B cell (primary cell): ENCODE results near the gene TMC7. TPM values are rescaled to one million over a fixed set of nuclear protein-coding genes. Genes with fewer than 3 reads are reported as not detected.

Experiments used
- ATAC-seq: fragments of 200-7000 bp; cut with Tn5 transposase; one replicate; pipeline ENCODE4 v1.10.0; 2021; ENCODE audit warnings: low read depth, mild to moderate bottlenecking, moderate number of reproducible peaks, moderate library complexity
- CTCF ChIA-PET: fragments of 350-600 bp; sonication (Branson Sonifier 250); formaldehyde crosslinking; loops from one replicate; lab custom pipeline; 2021; ENCODE audit warnings: antibody characterized with exemption, inconsistent platforms; lab: Charles Lee
- POLR2A ChIA-PET: fragments of 350-600 bp; sonication (Branson Sonifier 250); formaldehyde crosslinking; loops from one replicate; lab custom pipeline; 2021; ENCODE audit warnings: antibody characterized with exemption; lab: Charles Lee
- DNase-seq: peaks from one replicate; pipeline ENCODE4 v3.0.0; 2013
- H2AFZ ChIP-seq: 2 replicates; pipeline ENCODE4 v1.6.1; 2012; ENCODE audit warnings: mild to moderate bottlenecking, low read depth, low read length; ENCODE audit not compliant: insufficient read depth, poor library complexity, severe bottlenecking
- H3K27ac ChIP-seq, 2 donors: 1 replicate in 1 of 2; 2 replicates in 1 of 2; pipeline ENCODE4 v1.5.1; 2012 to 2013; ENCODE audit warnings: low read length in 2 of 2, mild to moderate bottlenecking in 2 of 2, moderate library complexity in 1 of 2
- H3K27me3 ChIP-seq, 4 experiments: fragments of 200-600 bp in 1 of 4; sonication (generic) in 1 of 4; replicated peaks in 1 of 4; 1 replicate in 2 of 4; 2 replicates in 2 of 4; pipeline versions ENCODE4 v1.6.1 to v1.7.0; 2013 to 2016; ENCODE audit warnings: low read length in 3 of 4, mild to moderate bottlenecking in 2 of 4, mixed read lengths in 1 of 4, moderate library complexity in 1 of 4; ENCODE audit not compliant: insufficient read depth in 4 of 4, control insufficient read depth in 3 of 4; ENCODE audit errors: control extremely low read depth in 1 of 4
- H3K36me3 ChIP-seq, 2 experiments: replicated peaks in 1 of 2; 1 replicate in 1 of 2; 2 replicates in 1 of 2; pipeline versions ENCODE4 v1.6.1 to v1.7.1; 2013; ENCODE audit warnings: low read length in 1 of 2; ENCODE audit not compliant: insufficient read depth in 2 of 2, control insufficient read depth in 1 of 2; ENCODE audit errors: control extremely low read depth in 1 of 2, extremely low read depth in 1 of 2
- H3K4me1 ChIP-seq, 2 donors: fragments of 200-600 bp in 1 of 2; sonication (generic) in 1 of 2; 1 replicate in 1 of 2; 2 replicates in 1 of 2; pipeline versions ENCODE4 v1.5.1 to v1.6.1; 2013 to 2017; ENCODE audit warnings: low read length in 2 of 2; ENCODE audit not compliant: control insufficient read depth in 2 of 2, insufficient read depth in 2 of 2
- H3K4me2 ChIP-seq: replicated peaks from 2 replicates; pipeline ENCODE3; 2012; ENCODE audit warnings: mild to moderate bottlenecking, low read depth, low read length; ENCODE audit not compliant: poor library complexity, severe bottlenecking
- H3K4me3 ChIP-seq, 5 experiments: fragments of 200-600 bp in 1 of 5; sonication (generic) in 1 of 5; 1 replicate in 3 of 5; 2 replicates in 2 of 5; pipeline versions ENCODE4 v1.5.1 to v1.7.0; 2011 to 2016; ENCODE audit warnings: low read length in 4 of 5, mild to moderate bottlenecking in 4 of 5, low read depth in 2 of 5, control low read depth in 1 of 5, moderate library complexity in 1 of 5; ENCODE audit not compliant: insufficient read depth in 1 of 5; ENCODE audit errors: control extremely low read depth in 1 of 5, extremely low read depth in 1 of 5
- H3K79me2 ChIP-seq: fragments of 200-600 bp; sonication (generic); one replicate; pipeline ENCODE4 v1.6.0; 2016; ENCODE audit warnings: low read length; ENCODE audit not compliant: control insufficient read depth, insufficient read depth
- H3K9ac ChIP-seq: fragments of 200-600 bp; sonication (generic); 2 replicates; pipeline ENCODE4 v1.6.1; 2017; ENCODE audit warnings: mild to moderate bottlenecking, low read length, moderate library complexity
- H3K9me3 ChIP-seq, 3 donors: one replicate each; pipeline versions ENCODE4 v1.6.1 to v1.7.1; 2013; ENCODE audit warnings: low read length in 2 of 3; ENCODE audit not compliant: control insufficient read depth in 2 of 3, insufficient read depth in 1 of 3; ENCODE audit errors: control extremely low read depth in 1 of 3
- H4K20me1 ChIP-seq: 2 replicates; pipeline ENCODE4 v1.6.0; 2012; ENCODE audit warnings: mild to moderate bottlenecking, low read length; ENCODE audit not compliant: insufficient read depth, control insufficient read depth, poor library complexity, severe bottlenecking
- H3K27ac Mint-ChIP-seq: one replicate; pipeline ENCODE4 v1.8.0; 2021; ENCODE audit warnings: mixed read lengths
- H3K27me3 Mint-ChIP-seq: one replicate; pipeline ENCODE4 v1.8.0; 2021; ENCODE audit warnings: mixed read lengths
- H3K4me1 Mint-ChIP-seq: one replicate; pipeline ENCODE4 v1.8.0; 2021; ENCODE audit warnings: mixed read lengths
- H3K4me3 Mint-ChIP-seq: one replicate; pipeline ENCODE4 v1.8.0; 2021; ENCODE audit warnings: mixed read lengths
- H3K9me3 Mint-ChIP-seq: one replicate; pipeline ENCODE4 v1.8.0; 2022; ENCODE audit warnings: mixed read lengths; ENCODE audit not compliant: insufficient read depth
- CTCF ChIP-seq: fragments of 200-600 bp; IDR thresholded peaks from one replicate; pipeline ENCODE4 v1.8.0; 2022; ENCODE audit warnings: antibody characterized with exemption, mild to moderate bottlenecking
- EZH2 ChIP-seq: IDR thresholded peaks from 2 replicates; pipeline ENCODE4 v1.6.1; 2012; ENCODE audit warnings: borderline replicate concordance, low read depth, mild to moderate bottlenecking, moderate library complexity, low read length; ENCODE audit not compliant: insufficient read depth, poor library complexity, severe bottlenecking
- WGBS: methylation state at CpG from one replicate; pipeline ENCODE4 v1.1.5; 2013; ENCODE audit warnings: missing lambda C conversion rate; ENCODE audit not compliant: insufficient coverage; 5-methylcytosine and 5-hydroxymethylcytosine counted together
- intact Hi-C: fragments of 100-400 bp; cut with micrococcal nuclease; formaldehyde crosslinking; loops from one replicate; pipeline ENCODE4 v1.10.0; 2022
- polyA plus RNA-seq: library from polyadenylated mRNA; depleted of rRNA; stranded (reverse); fragments of >200 nt; gene quantifications from 2 replicates; pipeline ENCODE4 v1.2.3, GENCODE V29; 2012
- total RNA-seq, 2 donors: library from RNA; stranded (reverse); fragments of 120-200 nt in 1 of 2; gene quantifications; 1 replicate in 1 of 2; 2 replicates in 1 of 2; pipeline versions ENCODE4 v1.2.3 to v1.2.4, GENCODE V29; 2013 to 2022

The TMC7 gene
- total and polyA plus RNA-seq, 2 donors (not counting 1 experiment from before 2014, with no cell fraction given) = not detected

- no CpG with 5 or more reads among the region's 2 CpGs for WGBS
- intact Hi-C loops = no loop called here
- H3K9ac ChIP-seq = no peak overlapping the region
- H2AFZ ChIP-seq = no peak overlapping the region
- Mint-ChIP-seq H3K9me3 (no peaks in the 10 kb centered on the region), H3K4me1 (peaks cover 4% of the 10 kb centered on the region), H3K4me3 (no peak overlapping the region), H3K27ac (no peak overlapping the region), H3K27me3 (peaks cover 9% of the 10 kb centered on the region)
- H3K4me3 ChIP-seq = no peak overlapping the region
- CTCF ChIA-PET = interaction anchor here (3.9 kb wide), 1 partner anchor 10 kb away, joined by 13 read pairs; no protein-coding TSS in a partner anchor
- DNase-seq (no peak), ATAC-seq (no peak)
- no peak overlapping the region for H3K4me2 ChIP-seq
- POLR2A ChIA-PET = no interaction called here
- TF ChIP-seq EZH2 = no peak
- H3K27ac ChIP-seq = no peak overlapping the region
- H3K9me3 ChIP-seq = no peaks in the 10 kb centered on the region
- peaks cover 0 to 3% of the 10 kb centered on the region in 2 donors for H3K4me1 ChIP-seq
- H3K27me3 ChIP-seq = no peaks in the 10 kb centered on the region
- H4K20me1 ChIP-seq = no peaks in the 10 kb centered on the region
- no peaks in the 10 kb centered on the region for H3K79me2 ChIP-seq
- no peaks in the 10 kb centered on the region for H3K36me3 ChIP-seq
Measured at GRCh38 chr16:18959031-18959505, 24.7 kb upstream of the TMC7 start.

DNA sequence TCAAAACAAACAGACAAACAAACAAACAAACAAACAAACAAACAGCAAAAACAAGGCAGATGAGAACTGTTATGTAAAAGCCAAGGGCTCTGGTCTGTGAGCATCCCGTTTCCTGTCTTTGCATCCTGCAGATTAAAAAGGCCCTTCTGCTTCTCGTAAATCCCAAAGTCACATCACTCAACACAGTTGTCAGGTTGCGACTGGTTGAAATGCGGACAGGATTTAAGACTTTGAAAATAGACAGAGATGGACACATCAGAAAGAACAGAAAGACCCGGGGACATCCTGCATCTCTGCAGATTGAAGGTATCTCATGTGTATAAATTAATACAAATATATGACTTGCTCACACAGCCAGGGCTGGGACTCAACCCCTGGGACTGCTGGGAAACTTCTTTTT, 18.2 kb upstream of the TMC7 start:
- H3K27ac Mint-ChIP-seq = no peak overlapping the region
- peaks cover 3% of the 10 kb centered on the region for H3K27me3 Mint-ChIP-seq
- Histone ChIP-seq H3K9me3 (no peaks in the 10 kb centered on the region), H3K4me2 (no peak overlapping the region), H3K4me3 (no peak overlapping the region), H3K79me2 (no peaks in the 10 kb centered on the region), H3K27me3 (no peaks in the 10 kb centered on the region), H3K9ac (no peak overlapping the region), H4K20me1 (no peaks in the 10 kb centered on the region), H3K27ac (no peak overlapping the region), H2AFZ (no peak overlapping the region), H3K4me1 (peaks cover 4 to 5% of the 10 kb centered on the region in 2 donors), H3K36me3 (no peaks in the 10 kb centered on the region)
- intact Hi-C loops = loop anchor here (5.0 kb wide), 1 partner anchor 38 kb away; the partner anchor contains the start of gene SMG1
- no CpG with 5 or more reads among the region's 5 CpGs for WGBS
- ChIA-PET CTCF (interaction anchor here (0.7 to 1.3 kb wide), 2 partner anchors 9 to 233 kb away, joined by 3 to 5 read pairs; no protein-coding TSS in a partner anchor), POLR2A (no interaction called here)
- no peak for TF ChIP-seq EZH2
- TF ChIP-seq CTCF = no peak
- peaks cover 3% of the 10 kb centered on the region for H3K4me1 Mint-ChIP-seq
- no peaks in the 10 kb centered on the region for H3K9me3 Mint-ChIP-seq
- H3K4me3 Mint-ChIP-seq = no peak overlapping the region
- ATAC-seq (no peak), DNase-seq (no peak)
